ENCODE results near the gene PHC2. TPM values are rescaled to one million over a fixed set of nuclear protein-coding genes. Genes with fewer than 3 reads are reported as not detected.

The PHC2 gene
- total RNA-seq, 1 experiment from 2014 or later = 46.3 TPM

DNA sequence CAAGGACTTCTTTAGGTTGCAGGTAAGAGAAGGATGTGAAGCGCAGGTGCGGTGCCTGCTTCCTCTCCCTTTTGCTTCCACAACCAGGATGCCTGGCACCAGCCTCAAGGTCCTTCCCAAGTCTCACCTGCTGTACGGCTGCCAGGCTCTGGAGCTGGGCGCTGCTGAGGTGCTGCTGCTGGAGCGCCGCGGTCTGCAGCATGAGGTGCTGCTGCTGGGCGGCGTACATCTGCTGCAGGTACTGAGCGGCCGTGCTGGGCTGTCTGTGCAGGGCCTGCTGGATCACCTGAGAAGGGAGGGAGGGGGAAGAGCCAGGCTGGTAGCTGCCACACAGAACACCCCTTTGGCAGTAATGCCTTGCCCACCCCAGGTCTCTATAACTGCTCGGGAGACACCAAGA, 58.7 kb downstream of the PHC2 start:
- no peak for DNase-seq (ENCODE audit: extremely low read depth, low read depth)

DNA sequence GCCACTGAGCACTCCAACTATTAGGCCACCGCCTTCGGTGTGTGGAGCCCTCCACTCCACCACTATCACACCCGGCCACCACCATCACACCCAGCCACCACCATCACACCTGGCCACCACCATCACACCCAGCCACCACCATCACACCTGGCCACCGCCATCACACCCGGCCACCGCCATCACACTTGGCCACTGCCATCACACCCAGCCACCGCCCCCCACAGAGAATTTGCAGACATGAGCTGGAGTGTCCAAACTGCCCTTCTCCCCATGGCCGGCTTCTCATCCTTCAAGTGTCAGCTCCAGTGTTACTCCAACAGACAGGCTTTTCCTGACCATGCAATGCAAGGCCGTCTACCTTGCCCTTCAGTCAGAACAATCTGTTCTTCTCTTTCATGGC, 59.6 kb downstream of the PHC2 start:
- no peak for DNase-seq (ENCODE audit: extremely low read depth, low read depth)

DNA sequence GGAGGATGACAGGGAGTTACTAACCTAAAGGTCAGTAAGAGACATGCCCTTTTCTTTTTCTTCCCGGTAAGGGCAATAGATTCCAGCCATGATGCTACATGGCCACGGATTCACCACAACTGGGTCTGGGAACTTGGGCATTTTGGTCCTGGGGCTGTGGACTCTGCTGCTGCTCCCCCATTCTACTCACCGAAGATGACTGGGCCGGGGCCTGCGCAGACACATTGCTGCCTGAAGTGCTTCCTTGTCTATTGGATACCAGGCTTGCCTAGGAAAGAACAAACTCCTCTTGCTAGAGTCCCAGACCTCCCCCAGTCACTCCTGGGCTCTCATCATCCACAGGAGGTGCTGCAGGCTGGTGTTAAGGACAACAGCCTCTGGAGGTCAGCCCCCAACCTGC, 60.1 kb downstream of the PHC2 start:
- DNase-seq (ENCODE audit: extremely low read depth, low read depth) = no peak

DNA sequence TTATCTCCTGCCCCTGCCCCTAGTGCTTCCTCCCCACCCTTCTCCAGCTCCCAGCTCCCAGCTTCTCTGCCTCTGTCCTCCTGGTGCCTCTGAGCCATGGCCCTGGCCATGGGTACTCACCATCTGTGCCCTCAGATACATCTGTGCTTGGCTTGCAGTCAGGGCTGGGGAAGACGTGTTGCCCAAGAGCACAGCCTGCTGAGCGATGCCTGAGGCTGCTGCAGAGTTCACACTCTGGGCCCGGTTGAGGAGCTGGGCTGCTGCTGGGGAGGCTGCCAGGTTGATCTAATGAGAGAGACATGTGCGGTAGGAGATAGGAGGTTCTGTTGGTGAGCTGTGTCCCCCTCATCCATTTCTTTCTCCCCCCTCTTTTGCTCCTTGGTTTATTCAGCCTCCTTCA, 60.6 kb downstream of the PHC2 start:
- DNase-seq (ENCODE audit: extremely low read depth, low read depth) = no peak

DNA sequence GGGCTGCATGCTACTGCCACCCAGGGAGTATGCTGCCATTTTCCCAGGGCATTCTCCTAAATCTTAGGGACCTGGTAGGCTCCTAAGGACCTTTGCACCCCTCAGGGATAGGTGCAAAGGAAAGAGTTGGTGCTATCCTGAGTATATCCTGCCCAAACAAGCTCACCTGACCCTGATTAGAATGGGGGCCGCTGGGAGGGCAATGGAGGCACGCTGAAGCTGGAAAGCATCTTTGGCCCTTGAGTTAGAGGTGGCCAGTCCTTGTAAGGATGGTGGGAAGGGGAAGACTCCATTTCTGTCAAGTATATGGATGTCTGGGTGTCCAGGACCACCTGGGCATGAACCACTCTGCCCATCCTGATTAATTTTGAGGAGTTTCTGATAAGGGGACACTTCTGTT, 61.1 kb downstream of the PHC2 start:
- DNase-seq (ENCODE audit: extremely low read depth, low read depth) = no peak

DNA sequence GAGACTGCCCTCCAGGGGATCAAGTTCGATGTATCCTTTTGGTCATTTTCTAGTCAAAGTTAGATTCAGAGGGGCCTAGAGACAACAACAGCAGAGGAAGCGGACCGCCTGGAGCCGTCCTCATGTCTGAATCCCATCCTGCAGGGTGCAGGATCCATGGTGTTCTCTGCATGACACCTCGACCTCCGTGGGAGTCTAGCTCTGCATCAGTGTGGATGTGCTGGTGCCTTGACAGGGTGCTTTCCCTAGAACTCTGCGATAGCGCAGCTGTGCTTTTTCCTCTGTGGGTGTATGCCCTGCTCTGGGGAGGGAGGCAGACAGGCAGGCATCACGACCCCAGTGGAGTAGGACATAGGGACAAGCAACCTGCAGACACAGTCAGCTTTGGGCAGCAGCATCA, 61.8 kb downstream of the PHC2 start:
- DNase-seq (ENCODE audit: extremely low read depth, low read depth) = no peak

DNA sequence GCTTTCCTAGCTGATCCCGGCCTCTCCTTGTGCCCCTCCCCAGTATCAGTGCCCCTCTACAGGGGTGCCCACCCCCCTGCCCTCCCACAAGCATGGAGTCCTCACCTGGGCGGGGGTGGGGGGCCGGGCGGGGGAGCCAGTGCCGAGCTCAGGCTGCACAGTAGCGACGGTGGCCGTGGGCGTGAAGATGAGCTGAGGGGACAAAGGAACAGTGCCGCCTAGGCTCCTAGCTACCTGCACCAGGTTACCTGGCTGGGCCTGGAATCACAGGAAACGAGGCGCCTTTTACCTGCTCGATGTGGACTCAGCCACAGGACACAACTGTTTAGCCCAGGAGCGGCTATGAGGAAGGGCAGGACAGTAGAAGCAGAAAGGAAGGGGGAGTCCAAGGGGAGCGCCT, 62.5 kb downstream of the PHC2 start:
- DNase-seq (ENCODE audit: extremely low read depth, low read depth) = no peak

DNA sequence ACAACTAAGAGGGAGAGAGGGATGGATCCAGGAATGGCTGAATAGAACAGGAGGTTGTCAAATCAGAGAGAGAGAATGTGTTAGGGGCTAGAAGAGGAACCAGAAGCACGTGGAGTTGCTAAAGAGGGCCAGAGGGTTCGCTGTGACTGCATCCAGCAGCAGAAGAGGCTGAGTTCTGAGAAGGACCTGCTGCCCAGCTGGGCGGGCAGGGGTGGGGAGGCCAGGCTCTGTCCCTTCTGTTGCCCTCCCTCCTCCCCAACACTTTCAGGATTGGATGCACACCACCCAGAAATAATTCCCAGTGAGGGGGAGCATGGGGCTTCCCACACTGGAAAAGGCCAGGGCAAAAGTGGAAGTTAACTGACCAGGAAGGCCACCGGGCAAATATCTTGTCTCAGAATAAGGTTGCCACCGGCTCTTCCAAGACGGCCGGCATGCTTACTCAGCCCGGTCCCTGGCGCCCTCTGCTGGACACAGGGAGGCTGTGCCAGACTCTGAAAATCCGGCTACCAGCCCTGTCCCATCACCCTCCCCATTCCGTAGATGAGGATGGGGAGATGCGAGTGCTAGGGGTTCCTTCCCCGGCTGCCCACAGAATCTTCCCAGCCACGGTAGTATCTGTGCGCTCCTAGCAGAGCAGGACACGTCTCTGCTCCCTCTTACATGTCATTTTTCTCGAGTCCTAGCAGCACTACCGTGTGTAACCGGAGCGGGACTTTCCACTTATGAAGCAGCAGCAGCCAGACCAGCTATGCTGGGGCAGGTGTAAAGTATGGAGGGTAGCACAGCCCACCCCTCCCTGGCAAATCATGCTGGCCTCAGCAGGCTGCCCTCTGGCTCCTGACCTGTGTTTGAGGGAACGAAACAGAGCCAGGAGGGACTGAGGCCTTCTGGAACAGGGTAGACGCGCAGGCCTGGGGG, 63.1 kb downstream of the PHC2 start:
- DNase-seq (ENCODE audit: extremely low read depth, low read depth) = peak; percentile 68

DNA sequence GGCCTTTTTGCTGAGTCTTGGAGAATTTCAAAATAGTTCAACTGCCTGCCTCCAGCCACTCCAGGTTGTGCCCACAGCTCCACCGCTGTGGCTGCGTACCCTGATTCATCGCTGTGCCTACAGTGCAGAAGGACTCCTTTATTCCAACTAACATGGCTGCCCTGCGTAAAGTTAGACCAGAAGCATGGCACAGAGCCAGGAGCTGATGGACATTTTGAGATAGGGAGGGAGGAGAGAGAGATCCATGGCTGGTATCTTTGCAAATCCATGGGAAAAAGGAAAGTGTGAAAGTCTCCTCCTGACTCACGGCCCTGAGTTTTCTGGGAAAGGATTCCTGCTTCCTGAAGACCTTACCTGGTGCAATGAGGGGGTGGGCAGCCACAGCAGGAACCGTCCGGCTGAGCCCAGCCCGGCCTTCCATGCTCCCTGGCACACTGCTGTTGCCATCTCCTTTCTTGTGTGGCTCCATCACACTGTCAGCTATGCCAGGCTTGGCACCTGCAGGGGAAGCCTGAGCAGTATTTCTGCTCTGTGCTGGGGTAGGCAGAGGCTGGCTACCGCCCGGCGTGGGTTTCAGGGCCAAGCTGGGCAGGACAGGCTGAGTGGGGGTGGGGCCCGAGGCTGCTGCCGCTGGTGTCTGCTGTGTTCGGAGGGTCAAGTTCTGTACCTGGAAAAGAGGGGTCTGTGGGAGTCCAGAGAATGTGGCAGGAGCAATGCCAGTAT, 64.0 kb downstream of the PHC2 start:
- DNase-seq (ENCODE audit: extremely low read depth, low read depth) = no peak

DNA sequence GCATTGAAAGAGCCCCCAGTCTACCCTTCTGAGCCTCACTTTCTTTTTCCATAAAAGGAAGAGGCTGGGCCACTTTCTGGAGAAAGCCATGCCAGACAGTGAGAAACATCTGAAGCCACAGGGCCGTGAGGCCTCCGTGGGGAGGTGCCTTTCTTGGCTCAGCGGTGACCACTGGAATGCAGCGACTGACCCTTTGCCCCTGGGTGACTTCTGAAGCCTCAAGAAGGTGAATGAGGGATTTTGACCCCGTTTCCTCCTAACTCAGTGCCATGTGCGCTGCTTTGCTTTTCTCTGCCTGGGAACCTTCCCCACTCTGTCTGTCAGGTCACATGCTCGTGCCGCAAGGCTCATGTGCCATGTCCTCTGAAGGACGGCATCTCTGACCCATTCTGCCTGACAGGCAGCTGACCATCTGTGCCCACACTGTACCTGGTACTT, 65.3 kb downstream of the PHC2 start:
- DNase-seq (ENCODE audit: extremely low read depth, low read depth) = no peak

DNA sequence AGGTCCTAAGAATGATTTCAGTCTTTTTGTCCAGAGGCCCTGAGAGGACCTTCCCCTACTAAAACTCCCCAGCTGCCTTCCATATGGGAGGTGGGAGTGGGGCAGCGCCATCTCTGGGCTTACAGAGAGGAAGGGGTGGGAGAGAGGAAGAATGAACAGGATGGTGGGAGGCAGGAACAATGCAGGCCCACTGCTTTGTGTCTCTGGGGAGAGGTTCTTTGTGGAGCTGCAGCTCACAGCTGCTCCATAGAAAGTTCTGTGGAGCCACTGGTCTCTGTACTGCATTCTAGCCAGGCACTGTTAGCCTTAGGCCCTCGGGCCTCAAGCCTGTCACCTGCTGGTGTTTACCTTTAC, 66.4 kb downstream of the PHC2 start:
- DNase-seq (ENCODE audit: extremely low read depth, low read depth) = no peak

DNA sequence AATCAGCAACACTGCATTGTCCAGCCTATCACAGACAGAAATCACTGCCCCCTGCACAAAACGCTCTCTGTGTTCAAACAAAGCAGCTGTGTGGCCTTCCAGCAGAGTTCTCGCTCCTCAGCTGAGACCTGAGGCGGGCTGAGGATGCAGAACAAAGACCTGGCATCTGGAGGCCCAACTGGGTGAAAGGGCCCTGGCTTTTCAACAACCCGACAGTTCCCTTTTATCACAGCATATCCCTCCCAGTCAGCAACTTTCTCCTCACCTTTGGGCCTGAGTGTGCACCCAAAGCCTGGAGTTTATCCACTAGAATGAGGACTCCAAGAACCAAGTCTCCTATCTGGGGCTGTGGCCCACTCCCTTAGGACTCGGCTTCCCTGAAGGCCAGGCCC, 67.4 kb downstream of the PHC2 start:
- DNase-seq (ENCODE audit: extremely low read depth, low read depth) = no peak

DNA sequence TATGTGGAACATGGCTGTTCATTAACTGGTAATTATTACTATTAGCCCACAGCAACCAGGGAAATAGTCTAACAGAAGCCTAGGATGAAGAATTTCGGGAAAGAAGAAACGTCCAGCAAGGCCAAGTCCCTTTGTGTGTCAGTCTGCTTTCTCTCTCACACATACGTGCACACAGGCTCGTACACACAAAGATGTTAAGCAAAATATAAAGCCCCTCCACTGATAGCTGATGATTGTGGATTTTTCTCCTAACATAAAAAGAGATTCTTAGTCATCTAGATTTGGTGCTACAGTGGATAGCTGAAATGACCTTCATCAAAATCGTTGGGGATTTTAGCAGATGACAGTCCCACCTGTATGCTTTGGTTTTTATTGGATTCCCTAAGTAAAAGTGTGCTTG, 67.9 kb downstream of the PHC2 start:
- DNase-seq (ENCODE audit: extremely low read depth, low read depth) = no peak

DNA sequence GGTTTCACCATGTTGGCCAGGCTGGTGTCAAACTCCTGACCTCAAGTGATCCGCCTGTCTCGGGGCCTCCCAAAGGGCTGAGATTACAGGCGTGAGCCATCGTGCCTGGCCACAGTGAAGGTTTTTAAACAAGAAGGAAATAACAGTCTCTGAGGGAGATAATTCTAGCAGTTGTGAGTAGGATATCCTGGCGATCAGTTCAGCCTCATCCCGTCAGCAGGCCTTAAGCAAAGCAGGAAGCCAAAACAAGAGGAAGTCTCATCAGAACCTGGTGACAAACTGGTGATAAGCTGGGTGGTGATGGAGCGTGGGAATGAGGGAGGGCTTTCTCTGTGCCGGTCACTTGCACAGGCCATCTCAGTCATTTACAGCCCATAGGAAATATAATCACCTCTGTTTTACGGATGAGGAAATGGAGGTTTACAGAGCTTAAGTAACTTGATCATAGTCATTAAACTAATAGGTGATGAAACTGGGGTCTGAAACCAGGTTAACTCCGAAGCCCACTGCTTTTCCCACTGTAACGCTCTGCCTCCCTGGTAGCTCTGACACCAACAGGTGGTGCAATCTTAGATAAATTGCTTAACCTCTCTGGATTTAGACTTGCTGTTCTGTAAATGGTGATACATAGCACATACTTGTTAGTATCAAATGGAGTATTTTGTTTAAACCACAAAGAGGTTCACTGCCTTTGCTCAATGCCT, 69.2 kb downstream of the PHC2 start:
- no peak for DNase-seq (ENCODE audit: extremely low read depth, low read depth)

DNA sequence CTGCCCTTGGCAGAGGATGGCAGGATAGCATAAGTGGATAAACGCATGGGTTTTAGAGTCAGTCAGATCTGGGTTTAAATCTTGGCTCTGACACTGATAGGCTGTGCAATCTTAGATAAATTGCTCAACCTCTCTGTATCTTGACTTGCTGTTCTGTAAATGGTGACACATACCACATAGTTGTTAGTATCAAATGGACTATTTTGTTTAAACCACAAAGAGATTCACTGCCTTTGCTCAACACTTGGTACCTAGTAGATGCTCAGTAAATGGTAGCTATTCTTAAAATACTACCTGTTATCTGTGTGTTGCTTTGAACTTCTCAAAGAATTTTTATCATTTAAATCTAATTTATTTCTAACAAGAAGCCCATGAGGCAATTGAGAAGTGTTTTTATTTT, 70.5 kb downstream of the PHC2 start:
- no peak for DNase-seq (ENCODE audit: extremely low read depth, low read depth)

DNA sequence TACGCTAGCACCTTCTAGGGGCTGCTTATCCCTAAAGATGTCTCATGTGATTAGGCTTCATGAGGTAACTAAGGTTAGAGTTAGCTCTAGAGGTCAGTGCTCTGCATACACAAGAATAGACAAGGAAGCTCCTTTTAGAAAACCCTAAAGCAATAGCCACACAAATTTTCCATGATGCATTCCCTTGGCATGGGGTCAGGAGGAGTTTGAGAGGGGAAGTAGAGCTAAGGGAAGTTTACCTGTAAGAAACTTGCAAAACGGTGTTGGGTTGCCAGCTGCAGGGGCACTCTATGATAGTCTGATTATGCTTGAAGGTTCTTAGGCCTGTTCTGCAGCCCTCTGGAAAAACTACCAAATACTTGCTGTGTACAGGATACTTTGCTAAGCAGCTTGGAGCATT, 71.0 kb downstream of the PHC2 start:
- DNase-seq (ENCODE audit: extremely low read depth, low read depth) = no peak

DNA sequence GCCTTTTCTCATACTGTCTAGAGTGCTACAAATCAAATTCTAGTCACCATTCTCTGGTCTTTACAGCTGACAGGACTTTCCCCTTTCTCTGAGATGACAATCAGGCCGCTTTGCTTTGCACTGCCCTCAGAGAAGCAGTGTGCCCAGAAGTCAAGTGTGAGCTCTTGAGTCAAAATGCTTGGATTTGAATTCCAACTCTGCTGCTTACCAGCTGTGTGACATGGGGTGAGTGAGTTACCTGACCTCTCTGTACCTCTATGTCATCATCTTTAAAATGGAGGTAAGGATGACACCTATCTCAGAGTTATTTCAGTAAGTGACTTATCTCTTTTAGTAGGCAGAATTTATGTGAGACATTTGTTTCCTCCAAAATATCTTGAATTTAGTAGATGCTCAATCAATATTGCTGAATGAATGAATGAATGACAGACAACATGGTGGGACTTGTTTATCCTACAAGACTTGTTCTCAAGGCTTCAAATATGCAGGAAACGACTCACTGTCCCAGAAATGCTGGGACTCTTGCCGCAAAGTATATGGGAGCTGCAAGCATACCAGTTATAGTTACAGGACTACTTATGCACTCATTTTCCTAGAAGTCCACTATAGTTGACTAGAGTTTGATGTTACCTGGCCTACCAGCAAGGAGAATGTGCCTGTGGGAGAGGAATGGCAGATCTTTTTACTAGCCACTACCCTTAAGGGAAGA, 71.9 kb downstream of the PHC2 start:
- DNase-seq (ENCODE audit: extremely low read depth, low read depth) = no peak

DNA sequence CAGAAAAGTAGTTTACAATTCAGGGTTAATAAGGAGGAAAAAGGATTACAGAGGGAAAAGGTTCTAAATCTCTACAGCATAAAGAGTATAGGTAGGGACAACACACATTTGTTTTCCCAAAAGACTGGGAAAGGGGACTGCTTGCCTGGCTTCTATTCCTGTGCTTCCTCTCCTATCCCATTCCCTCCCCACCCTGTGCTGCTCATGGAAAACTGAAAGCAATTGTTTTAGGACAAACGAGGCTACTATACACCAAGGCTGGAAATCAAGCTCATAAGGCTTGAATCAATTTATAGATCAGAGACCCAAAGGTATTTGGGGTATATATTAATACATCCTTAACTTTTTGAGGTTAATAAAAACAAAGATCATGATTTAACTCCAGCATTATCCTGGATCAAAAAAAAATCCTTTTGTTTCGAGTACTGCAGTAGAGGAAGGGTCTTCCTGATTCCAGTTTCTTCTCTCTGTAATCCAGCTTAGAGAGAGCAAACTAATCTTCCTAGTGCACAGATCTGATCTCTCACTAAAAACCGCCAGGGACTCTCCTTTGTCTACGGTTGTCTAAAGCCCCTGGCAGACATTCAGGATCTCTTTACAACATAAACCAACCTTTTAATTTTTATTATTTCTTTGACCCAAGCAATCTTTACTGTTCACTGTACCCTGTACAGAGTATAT, 72.6 kb downstream of the PHC2 start:
- DNase-seq (ENCODE audit: extremely low read depth, low read depth) = no peak

DNA sequence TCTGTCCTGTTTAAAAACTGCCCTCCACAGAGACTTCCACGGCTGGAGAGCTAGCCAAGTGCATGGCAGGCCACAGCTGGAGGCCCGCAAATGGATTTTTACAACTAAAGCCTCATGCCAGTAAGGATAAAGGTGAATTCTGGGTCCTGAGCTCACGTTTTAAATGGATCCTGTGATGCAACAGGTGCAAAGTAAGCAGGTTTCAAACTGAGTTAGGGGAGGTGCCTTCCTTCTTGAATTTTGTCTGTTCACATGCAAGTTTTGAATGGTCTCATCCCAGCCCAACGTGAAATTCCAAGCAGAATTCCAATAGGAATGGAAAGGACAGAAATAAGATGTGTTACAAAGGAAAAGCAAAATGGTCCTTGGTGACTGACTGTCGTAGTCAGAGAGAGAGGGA, 73.8 kb downstream of the PHC2 start:
- DNase-seq (ENCODE audit: extremely low read depth, low read depth) = no peak

DNA sequence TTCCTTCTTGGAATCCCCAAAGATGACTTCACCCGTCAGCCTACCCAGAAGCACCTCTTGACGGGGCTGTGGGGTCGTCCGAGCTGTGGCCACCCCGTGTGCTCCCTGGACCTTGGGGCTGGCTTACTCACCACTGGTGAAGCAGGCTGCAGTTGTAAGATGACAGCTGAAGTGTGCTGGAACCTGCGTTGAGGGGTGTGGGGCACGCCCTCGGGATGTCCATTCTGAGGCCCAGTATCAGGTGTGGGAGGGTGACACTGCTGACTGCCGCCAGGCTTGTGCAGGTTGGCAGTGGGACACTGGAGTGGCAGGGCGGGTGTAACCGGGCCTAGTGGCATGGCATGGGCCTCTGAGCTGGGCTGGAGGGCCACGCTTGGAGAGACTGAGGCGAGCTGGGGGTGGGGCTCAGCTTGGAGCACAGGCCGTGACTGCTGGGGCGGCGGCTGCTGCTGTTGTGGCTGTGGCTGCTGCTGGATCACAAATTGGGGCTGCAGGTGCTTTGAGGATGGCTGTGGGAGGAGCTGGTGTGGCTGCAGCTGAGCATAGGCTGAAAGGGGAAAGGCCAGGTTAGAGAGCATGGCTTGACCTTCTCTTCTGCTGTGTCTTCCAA, 76.1 kb downstream of the PHC2 start:
- DNase-seq (ENCODE audit: extremely low read depth, low read depth) = no peak

All from NCI-H460 (cell line).